ENCODE measurements around the gene PAM. TPM values are rescaled to one million over a fixed set of nuclear protein-coding genes. Genes with fewer than 3 reads are reported as not detected.

PAM gene
- total RNA-seq, 1 experiment from 2014 or later = 257 TPM

DNA sequence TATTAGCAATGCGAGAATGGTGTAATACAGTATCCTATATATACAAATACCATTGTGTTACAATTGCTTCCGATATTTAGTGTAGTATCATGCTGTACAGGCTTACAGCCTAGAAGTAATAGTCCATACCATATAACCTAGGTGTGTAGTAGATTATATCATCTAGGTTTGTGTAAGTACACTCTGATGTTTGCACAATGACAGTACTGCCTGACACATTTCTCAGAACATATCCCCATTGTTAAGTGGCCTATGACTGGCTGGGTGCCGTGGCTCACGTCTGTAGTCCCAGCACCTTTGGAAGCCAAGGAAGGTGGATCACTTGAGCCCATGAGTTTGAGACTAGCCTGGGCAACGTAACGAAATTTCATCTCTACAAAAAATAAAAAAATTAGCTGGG is 124.6 kb downstream of the PAM start:
- H3K79me2 ChIP-seq (ENCODE audit: insufficient read depth, low read length) = peaks cover 63% of the 10 kb centered on the region
- H3K4me2 ChIP-seq (ENCODE audit: low read length) = no peak overlapping the region
- no TSS peak for BruUV-seq (replicated peaks)
- no peak overlapping the region for H3K27ac ChIP-seq (ENCODE audit: low read depth, low read length)
- no peaks in the 10 kb centered on the region for H3K9me2 ChIP-seq (ENCODE audit: insufficient read depth)
- no peaks in the 10 kb centered on the region for H3K9me3 ChIP-seq (ENCODE audit: control insufficient read depth in 1 of 2, insufficient read depth in 1 of 2, low read depth in 1 of 2, low read length in 2 of 2)
- TF ChIP-seq SIN3A (IDR thresholded peaks at IDR 0.05; ENCODE audit: low read depth) (no peak), ZFX (IDR thresholded peaks at IDR 0.05) (no peak), EZH2 (IDR thresholded peaks at IDR 0.05) (no peak), SRF (IDR thresholded peaks at IDR 0.05; ENCODE audit: low read depth) (no peak), YY1 (IDR thresholded peaks at IDR 0.05; ENCODE audit: extremely low read depth, insufficient replicate concordance, low read depth, low read length) (no peak), CEBPB (IDR thresholded peaks at IDR 0.05; ENCODE audit: low read depth) (no peak), POLR2AphosphoS5 (IDR thresholded peaks at IDR 0.05; ENCODE audit: low read depth, low read length) (no peak), ZNF274 (IDR thresholded peaks at IDR 0.05; ENCODE audit: low read depth, low read length) (no peak), ATF3 (IDR thresholded peaks at IDR 0.05) (no peak), CBX3 (IDR thresholded peaks at IDR 0.05; ENCODE audit: low read depth) (no peak), SP1 (IDR thresholded peaks at IDR 0.05; ENCODE audit: low read depth) (no peak), RAD21 (IDR thresholded peaks at IDR 0.05; ENCODE audit: low read depth) (no peak), TCF7L2 (IDR thresholded peaks at IDR 0.05; ENCODE audit: borderline replicate concordance, extremely low read depth, insufficient read depth, insufficient read length) (no peak)
- TF ChIP-seq, protein P1, sequence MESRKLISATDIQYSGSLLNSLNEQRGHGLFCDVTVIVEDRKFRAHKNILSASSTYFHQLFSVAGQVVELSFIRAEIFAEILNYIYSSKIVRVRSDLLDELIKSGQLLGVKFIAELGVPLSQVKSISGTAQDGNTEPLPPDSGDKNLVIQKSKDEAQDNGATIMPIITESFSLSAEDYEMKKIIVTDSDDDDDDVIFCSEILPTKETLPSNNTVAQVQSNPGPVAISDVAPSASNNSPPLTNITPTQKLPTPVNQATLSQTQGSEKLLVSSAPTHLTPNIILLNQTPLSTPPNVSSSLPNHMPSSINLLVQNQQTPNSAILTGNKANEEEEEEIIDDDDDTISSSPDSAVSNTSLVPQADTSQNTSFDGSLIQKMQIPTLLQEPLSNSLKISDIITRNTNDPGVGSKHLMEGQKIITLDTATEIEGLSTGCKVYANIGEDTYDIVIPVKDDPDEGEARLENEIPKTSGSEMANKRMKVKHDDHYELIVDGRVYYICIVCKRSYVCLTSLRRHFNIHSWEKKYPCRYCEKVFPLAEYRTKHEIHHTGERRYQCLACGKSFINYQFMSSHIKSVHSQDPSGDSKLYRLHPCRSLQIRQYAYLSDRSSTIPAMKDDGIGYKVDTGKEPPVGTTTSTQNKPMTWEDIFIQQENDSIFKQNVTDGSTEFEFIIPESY (IDR thresholded peaks at IDR 0.05; ENCODE audit: extremely low read depth, insufficient replicate concordance, low read length) = no peak
- TF ChIP-seq, protein P2, sequence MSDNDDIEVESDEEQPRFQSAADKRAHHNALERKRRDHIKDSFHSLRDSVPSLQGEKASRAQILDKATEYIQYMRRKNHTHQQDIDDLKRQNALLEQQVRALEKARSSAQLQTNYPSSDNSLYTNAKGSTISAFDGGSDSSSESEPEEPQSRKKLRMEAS (IDR thresholded peaks at IDR 0.05) = no peak
- TF ChIP-seq, protein P3, sequence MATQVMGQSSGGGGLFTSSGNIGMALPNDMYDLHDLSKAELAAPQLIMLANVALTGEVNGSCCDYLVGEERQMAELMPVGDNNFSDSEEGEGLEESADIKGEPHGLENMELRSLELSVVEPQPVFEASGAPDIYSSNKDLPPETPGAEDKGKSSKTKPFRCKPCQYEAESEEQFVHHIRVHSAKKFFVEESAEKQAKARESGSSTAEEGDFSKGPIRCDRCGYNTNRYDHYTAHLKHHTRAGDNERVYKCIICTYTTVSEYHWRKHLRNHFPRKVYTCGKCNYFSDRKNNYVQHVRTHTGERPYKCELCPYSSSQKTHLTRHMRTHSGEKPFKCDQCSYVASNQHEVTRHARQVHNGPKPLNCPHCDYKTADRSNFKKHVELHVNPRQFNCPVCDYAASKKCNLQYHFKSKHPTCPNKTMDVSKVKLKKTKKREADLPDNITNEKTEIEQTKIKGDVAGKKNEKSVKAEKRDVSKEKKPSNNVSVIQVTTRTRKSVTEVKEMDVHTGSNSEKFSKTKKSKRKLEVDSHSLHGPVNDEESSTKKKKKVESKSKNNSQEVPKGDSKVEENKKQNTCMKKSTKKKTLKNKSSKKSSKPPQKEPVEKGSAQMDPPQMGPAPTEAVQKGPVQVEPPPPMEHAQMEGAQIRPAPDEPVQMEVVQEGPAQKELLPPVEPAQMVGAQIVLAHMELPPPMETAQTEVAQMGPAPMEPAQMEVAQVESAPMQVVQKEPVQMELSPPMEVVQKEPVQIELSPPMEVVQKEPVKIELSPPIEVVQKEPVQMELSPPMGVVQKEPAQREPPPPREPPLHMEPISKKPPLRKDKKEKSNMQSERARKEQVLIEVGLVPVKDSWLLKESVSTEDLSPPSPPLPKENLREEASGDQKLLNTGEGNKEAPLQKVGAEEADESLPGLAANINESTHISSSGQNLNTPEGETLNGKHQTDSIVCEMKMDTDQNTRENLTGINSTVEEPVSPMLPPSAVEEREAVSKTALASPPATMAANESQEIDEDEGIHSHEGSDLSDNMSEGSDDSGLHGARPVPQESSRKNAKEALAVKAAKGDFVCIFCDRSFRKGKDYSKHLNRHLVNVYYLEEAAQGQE (IDR thresholded peaks at IDR 0.05; ENCODE audit: low read depth) = no peak
- H3K36me3 ChIP-seq (ENCODE audit: control insufficient read depth in 1 of 2, insufficient read depth in 2 of 2, low read length in 2 of 2) = no peaks in the 10 kb centered on the region
- ATAC-seq = no peak
- intact Hi-C loops (cut with micrococcal nuclease) = no loop called here
- DNase-seq (ENCODE audit: low read depth, low spot score) = no peak
- no peaks in the 10 kb centered on the region for H3K27me3 ChIP-seq (ENCODE audit: insufficient read depth, low read length)
- H2AFZ ChIP-seq (ENCODE audit: low read depth, low read length, poor library complexity, severe bottlenecking) = no peak overlapping the region
- POLR2A ChIA-PET = no interaction called here
- no peak overlapping the region for H3K9ac ChIP-seq (ENCODE audit: low read length)
- no peaks in the 10 kb centered on the region for H4K20me1 ChIP-seq (ENCODE audit: insufficient read depth)
- no peak overlapping the region for H3K4me3 ChIP-seq (replicated peaks in 1 of 2; ENCODE audit: low read depth in 1 of 2, low read length in 2 of 2)
- RAD21 ChIA-PET (ENCODE audit: low non-redundant PET in 1 of 2, low total read pairs in 2 of 2, uncharacterized antibody in 2 of 2, unreplicated experiment in 2 of 2) = no interaction called here
- CTCF ChIA-PET = no interaction called here
- H3K4me1 ChIP-seq (ENCODE audit: control insufficient read depth in 1 of 2, insufficient read depth in 2 of 2, low read length in 2 of 2) = peaks cover 0 to 14% of the 10 kb centered on the region in 2 experiments; a peak in 2 of 4 replicates
